GM10248 (cell line): Measurements from ENCODE around the gene SYNGR4.
A peak's percentile ranks its signal among the peaks of the same experiment; 100 is the strongest.

Experiments
- CTCF ChIA-PET: fragments of 300-600 bp; sonication (Branson Sonifier 250); formaldehyde crosslinking; extraction: SDS; loops from one replicate; lab custom pipeline; 2021; ENCODE audit warnings: antibody characterized with exemption; lab: Yijun Ruan, JAX
- POLR2A ChIA-PET: fragments of 350-650 bp; sonication (Branson Sonifier 250); formaldehyde crosslinking; extraction: SDS; loops from one replicate; lab custom pipeline; 2020; ENCODE audit warnings: antibody characterized with exemption; lab: Yijun Ruan, JAX
- DNase-seq: peaks from one replicate; pipeline ENCODE4 v3.0.0; 2012; ENCODE audit errors: extremely low spot score
- TF ChIP-seq, protein P1 (sequence below): IDR thresholded peaks from 2 replicates; pipeline ENCODE4 v1.5.1; 2012; ENCODE audit warnings: mild to moderate bottlenecking, low read depth; ENCODE audit errors: extremely low read depth, missing control alignments, control extremely low read depth

Gene SYNGR4

DNA sequence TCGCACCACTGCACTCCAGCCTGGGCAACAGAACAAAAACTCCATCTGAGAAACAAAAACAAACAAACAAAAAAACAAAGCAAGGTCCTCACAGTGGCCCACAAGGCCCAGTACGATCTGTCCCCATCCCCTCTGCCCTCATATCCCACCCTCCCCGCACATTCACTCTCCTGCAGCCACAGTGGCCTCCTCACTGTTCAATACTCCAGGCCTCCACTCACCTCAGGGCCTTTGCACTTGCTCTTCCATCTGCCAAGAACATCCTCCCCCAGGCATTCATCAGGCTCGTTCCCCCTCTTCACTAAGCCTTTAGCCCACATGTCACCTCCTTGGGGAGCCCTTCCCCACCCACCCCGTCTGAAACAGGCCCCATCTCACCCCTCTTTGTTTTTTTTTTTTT, 5.0 kb upstream of the SYNGR4 start:
- POLR2A ChIA-PET: no interaction called here
- no peak for DNase-seq
- CTCF ChIA-PET: interaction anchor here (1.3 to 2.0 kb wide), 2 partner anchors 14 to 26 kb away, joined by 3 to 11 read pairs; no protein-coding TSS in a partner anchor
- TF ChIP-seq, protein P1, sequence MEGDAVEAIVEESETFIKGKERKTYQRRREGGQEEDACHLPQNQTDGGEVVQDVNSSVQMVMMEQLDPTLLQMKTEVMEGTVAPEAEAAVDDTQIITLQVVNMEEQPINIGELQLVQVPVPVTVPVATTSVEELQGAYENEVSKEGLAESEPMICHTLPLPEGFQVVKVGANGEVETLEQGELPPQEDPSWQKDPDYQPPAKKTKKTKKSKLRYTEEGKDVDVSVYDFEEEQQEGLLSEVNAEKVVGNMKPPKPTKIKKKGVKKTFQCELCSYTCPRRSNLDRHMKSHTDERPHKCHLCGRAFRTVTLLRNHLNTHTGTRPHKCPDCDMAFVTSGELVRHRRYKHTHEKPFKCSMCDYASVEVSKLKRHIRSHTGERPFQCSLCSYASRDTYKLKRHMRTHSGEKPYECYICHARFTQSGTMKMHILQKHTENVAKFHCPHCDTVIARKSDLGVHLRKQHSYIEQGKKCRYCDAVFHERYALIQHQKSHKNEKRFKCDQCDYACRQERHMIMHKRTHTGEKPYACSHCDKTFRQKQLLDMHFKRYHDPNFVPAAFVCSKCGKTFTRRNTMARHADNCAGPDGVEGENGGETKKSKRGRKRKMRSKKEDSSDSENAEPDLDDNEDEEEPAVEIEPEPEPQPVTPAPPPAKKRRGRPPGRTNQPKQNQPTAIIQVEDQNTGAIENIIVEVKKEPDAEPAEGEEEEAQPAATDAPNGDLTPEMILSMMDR: no peak

DNA sequence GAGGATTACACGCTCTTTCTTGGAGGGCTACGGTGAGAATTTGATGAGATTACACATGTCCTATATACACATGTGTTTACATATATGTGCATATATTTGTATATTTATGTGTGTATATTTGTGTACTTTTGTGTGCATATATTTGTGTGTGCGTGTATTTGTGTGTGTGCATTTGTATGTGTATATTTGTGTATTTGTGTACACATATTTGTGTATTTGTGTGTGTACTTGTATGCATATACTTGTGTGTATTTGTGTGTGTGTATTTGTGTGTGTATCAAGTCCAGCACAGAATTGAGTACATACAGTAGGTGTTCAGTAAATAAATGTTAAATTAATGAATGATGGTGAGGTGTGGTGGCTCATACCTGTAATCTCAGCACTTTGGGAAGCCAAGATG, 2.3 kb upstream of the SYNGR4 start:
- ChIA-PET CTCF (interaction anchor here (1.4 kb wide), 1 partner anchor 42 kb away, joined by 4 read pairs; no protein-coding TSS in a partner anchor), POLR2A (no interaction called here)

DNA sequence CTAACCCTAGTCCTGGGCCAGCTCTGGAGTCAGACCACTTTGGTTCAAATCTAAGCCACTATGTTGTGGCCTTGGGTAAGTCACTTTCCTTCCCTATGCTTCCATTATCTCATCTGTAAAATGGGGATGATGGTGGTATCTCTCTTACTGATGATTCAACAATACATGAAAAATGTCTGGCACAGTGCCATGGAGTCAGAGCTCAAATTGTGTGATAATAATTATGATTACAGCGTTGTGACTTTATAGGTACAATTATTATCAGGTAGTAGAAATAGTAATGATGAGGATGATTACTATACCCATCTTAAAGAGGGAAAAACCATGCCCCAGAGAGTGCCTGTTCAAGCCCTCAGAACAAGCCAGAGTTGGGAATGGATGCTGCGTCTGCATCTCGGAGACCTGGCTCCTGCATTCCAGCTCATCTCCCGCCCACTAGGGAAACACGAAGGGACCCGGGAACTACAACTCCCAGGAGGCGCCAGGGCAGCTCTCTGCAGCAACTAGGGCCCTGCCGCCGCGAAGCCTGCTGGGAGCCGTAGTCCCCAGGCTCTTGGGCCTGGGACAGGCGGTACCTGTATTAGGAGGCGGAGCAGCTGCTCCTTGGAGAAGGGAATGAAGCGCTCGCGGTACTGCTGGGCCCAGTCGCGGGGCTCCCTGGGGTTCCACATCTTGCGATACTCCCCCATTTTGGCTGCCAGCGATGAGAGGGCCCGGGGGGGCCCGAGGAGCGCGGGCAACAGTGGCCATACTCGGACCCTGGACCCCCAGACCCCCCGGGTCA, 1.3 kb upstream of the SYNGR4 start:
- CTCF ChIA-PET: interaction anchor here (0.7 to 2.9 kb wide), 14 partner anchors 9 to 221 kb away, joined by 3 to 43 read pairs (median 6); partner anchors contain the start of gene KDELR1
- TF ChIP-seq, protein P1: no peak
- POLR2A ChIA-PET: interaction anchor here (0.7 to 2.5 kb wide), 5 partner anchors 17 to 256 kb away, joined by 3 to 10 read pairs (median 3); partner anchors contain the start of genes KDELR1, RPL18 and SPHK2
- DNase-seq: peak; percentile 89

More for the DNA sequence above, 2.3 kb upstream of the SYNGR4 start:
- no peak for DNase-seq
- TF ChIP-seq, protein P1: no peak

DNA sequence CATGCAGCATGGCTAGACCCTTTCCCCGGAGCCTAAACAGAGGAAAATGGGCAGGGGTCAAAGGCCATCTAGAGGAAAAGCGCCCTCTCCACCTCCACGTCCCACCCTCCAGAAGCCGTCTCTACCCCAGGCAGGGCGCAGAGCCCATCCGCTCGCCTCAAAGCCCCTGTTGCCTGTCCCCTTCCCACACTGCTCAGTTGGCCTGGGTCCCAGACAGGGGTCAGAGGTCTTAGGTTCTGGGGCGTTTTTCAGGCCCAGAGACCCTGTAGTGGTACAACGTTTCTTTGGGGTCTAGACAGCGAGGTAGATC, 712 bp upstream of the SYNGR4 start:
- ChIA-PET POLR2A (interaction anchor here (0.6 to 2.5 kb wide), 10 partner anchors 28 to 1752 kb away, joined by 3 to 12 read pairs (median 4); partner anchors contain the start of gene KDELR1), CTCF (interaction anchor here (0.7 to 2.9 kb wide), 18 partner anchors 9 to 229 kb away, joined by 3 to 43 read pairs (median 4); partner anchors contain the start of gene KDELR1)
- DNase-seq: no peak
- TF ChIP-seq, protein P1: no peak

DNA sequence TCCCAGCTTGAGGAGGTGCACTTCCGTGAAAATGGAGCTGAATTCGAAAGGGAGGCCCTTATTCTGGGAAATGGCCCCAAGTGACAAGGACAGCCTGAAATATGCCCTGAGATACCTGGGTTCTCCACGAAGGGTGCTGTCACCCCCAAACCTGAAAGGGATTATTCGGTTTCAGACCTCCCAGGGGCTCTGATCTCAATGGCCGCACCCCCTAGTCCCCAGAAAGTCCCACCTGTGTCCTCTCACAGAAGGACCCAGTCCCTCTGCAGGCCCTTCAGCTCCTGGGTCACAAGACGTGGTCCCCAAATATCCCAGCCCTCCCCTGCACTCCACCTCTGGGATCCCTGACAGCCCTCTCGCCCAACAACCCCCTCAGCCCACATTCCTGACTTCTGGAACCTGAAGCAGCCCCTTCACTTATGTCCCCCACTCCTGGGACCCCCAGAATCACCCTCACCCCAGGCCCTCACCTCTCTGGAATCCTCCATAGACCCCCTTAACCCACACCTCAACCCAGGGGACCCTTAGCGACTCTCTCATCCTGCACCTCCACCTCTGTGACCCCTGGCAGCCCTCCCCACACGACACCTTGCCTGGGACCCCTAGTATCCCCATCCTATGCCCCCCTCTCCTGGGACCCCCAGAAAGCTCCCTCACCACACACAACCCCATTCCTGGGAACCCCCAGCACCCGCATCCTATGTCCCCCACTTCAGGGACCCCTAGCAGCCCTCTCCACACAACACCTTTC, 606 bp downstream of the SYNGR4 start:
- ChIA-PET CTCF (interaction anchor here (0.8 to 2.9 kb wide), 12 partner anchors 7 to 228 kb away, joined by 3 to 43 read pairs (median 5); partner anchors contain the start of gene KDELR1), POLR2A (interaction anchor here (0.5 to 2.5 kb wide), 8 partner anchors 8 to 1465 kb away, joined by 3 to 12 read pairs (median 3); partner anchors contain the start of genes KDELR1 and SPHK2)
- DNase-seq: no peak
- TF ChIP-seq, protein P1: no peak

DNA sequence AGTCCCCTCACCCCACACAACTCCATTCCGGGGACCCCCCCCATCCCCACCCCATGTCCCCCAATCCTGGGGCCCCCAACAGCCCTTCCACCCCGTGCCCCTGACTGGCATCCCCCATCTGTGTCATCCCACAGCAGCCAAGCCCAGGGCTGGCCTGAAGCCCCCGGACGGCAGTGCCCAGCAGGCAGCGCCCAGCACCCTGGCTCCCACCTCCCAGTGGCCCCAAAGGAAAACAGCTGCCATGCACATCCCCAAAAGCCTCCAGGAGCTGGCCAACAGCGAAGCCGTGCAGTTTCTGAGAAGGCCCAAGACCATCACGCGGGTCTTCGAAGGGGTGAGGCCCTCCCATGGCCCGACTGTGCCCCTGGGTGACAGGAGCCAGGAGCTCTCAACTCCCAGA, 1.4 kb downstream of the SYNGR4 start:
- CTCF ChIA-PET: interaction anchor here (1.0 kb wide), 1 partner anchor 26 kb away, joined by 4 read pairs; the partner anchor contains the start of gene KDELR1

More for the DNA sequence above, 1.4 kb downstream of the SYNGR4 start:
- POLR2A ChIA-PET: no interaction called here
- TF ChIP-seq, protein P1: no peak
- no peak for DNase-seq
